SH-SY5Y (cell line): ENCODE results near the gene KCTD7.

ENCODE experiments used
- GATA2 ChIP-seq: IDR thresholded peaks from 2 replicates; pipeline ENCODE4 v1.6.1; 2011; ENCODE audit warnings: mild to moderate bottlenecking, low read depth, low read length
- GATA3 ChIP-seq: IDR thresholded peaks from 2 replicates; pipeline ENCODE4 v1.6.1; 2011; ENCODE audit warnings: low read depth, mild to moderate bottlenecking, low read length, moderate library complexity

- TF ChIP-seq GATA2 (no peak), GATA3 (no peak)
Observed at GRCh38 chr7:66683770-66684123, 55.1 kb downstream of the KCTD7 start.
